Omental fat pad (tissue), 4 donors: Measurements from ENCODE around the gene QSER1. TPM values are rescaled to one million over a fixed set of nuclear protein-coding genes. Genes with fewer than 3 reads are reported as not detected.
"Not testable (repeated sequence)": the region's sequence is repeated elsewhere in the genome, so short reads cannot be mapped to it uniquely, and the experiment has no call there.

Experiments used
- ATAC-seq: fragments of 150-250 bp; one replicate; pipeline ENCODE4 v1.9.1; 2016; ENCODE audit warnings: mild to moderate bottlenecking, moderate library complexity; ENCODE audit not compliant: low FRiP score
- DNase-seq: peaks from one replicate; pipeline ENCODE4 v3.0.0-alpha.2; 2019; ENCODE audit warnings: low spot score
- total RNA-seq, 4 donors: library from RNA; depleted of rRNA; stranded (reverse); fragments of >200 nt; gene quantifications; one replicate each; pipeline ENCODE4 v1.1.0, GENCODE V29; 2016
- TF ChIP-seq, protein P1 (sequence below), 3 donors: fragments of 450-650 bp; IDR thresholded peaks; one replicate each; pipeline ENCODE4 v1.5.1; 2016 to 2017; ENCODE audit warnings: antibody characterized with exemption in 3 of 3, mild to moderate bottlenecking in 3 of 3, moderate library complexity in 2 of 3

QSER1 gene
- total RNA-seq, 4 donors from 2014 or later, result 22.6 to 34.2 (median 25.9) TPM

DNA sequence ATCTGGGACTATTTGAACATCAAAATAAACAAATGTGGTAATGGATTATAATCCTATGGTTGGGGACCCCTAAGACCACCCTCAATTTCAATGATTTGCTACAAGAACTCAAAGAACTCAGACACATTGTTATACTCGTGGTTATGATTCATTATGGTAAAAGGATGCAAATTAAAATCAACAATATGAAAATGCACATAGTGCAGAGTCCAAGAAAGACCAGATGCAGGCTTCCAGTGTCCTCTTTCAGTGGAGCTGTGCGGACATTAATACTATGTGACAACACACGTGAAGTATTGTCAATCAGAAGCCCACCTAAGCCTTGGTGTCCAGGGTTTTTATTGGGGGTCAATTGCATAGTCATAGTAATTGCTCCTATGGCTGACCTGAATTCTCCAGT, 9.2 kb upstream of the QSER1 start:
- TF ChIP-seq, protein P1, sequence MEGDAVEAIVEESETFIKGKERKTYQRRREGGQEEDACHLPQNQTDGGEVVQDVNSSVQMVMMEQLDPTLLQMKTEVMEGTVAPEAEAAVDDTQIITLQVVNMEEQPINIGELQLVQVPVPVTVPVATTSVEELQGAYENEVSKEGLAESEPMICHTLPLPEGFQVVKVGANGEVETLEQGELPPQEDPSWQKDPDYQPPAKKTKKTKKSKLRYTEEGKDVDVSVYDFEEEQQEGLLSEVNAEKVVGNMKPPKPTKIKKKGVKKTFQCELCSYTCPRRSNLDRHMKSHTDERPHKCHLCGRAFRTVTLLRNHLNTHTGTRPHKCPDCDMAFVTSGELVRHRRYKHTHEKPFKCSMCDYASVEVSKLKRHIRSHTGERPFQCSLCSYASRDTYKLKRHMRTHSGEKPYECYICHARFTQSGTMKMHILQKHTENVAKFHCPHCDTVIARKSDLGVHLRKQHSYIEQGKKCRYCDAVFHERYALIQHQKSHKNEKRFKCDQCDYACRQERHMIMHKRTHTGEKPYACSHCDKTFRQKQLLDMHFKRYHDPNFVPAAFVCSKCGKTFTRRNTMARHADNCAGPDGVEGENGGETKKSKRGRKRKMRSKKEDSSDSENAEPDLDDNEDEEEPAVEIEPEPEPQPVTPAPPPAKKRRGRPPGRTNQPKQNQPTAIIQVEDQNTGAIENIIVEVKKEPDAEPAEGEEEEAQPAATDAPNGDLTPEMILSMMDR (IDR thresholded peaks at IDR 0.05), result no peak
- no peak for ATAC-seq
- DNase-seq, result no peak

DNA sequence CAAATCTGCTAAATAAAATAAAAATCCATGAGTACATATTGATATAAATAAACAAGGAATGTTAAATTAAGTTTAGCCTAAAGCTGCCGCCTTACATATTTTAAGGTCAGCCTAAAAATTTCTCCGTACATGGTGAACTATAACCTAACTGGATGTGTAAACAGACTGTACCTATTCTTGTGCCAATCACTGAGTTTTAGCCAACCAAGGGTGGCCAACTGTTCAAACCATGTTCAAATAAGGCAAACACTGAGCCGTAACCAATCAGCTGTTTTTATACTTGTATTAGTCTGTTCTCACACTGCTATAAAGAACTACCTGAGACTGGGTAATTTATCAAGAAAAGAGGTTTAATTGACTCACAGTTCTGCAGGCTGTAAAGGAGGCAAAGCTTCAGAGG, 8.6 kb upstream of the QSER1 start:
- TF ChIP-seq, protein P1 (IDR thresholded peaks at IDR 0.05), result no peak
- ATAC-seq (no peak), DNase-seq (no peak)

DNA sequence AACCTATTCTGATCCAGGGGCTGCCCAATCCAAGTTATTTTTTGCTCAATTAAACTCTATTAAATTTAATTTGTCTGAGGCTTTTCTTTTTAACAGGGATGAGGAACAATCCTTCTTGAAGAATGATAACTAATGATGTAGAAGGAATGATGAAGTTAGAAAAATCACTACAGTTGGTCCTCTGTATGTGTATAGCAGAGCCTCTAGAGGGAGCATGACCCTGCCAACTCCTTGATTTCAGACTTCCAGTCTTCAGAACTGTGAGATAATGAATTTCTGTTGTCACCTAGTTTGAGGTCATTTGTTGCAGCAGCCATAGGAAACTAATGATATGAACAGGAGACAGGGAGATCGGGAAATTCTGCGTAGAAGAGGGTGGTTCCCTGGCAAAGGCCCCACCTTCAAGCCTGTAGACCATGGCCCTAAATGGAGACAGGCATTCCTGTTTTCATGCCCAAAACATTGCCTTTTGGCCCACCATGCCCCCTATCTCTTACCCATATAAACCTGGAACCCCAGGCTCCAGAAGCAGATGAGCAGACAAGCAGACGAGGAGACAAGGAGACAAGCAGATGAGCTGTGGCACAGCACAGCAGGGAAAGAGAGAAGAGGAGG, 7.7 kb upstream of the QSER1 start:
- TF ChIP-seq, protein P1 (IDR thresholded peaks at IDR 0.05), result no peak
- DNase-seq (no peak), ATAC-seq (no peak)

DNA sequence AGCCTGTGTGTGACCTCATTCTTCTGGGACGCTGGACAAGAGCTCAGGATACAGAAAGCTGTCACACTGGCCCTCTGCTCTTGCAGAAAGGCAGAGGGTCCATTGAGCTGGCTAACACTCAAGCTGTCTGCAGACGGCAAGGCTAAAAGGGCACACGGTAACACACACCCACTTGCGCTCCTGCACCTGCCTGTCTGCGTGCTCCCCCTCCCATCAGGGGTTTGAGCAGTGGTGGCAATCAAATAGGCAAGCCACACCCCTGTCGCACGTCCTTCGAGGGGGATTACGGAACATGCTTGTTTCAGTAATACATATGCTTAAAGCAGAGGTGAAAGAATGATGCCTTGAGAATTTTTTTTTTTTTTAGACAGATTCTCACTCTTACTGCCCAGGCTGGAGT, 7.1 kb upstream of the QSER1 start:
- TF ChIP-seq, protein P1 (IDR thresholded peaks at IDR 0.05), result no peak
- no peak for ATAC-seq
- DNase-seq, result no peak

DNA sequence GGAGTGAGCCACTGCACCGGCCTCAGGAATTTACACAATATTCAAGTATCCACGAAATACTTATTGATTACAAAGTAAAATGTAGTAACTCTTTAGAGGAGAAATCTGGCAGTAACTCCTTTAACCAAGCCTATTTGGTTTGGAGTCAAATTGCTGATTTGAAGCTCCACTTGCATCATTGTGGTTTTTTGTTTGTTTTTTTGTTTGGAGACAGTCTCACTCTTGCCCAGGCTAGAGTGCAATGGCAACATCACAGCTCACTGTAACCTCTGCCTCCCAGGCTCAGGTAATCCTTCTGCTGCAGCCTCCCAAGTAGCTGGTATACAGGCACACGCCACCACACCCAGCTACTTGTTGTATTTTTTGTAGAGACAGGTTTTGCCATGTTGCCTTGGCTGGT, 6.4 kb upstream of the QSER1 start:
- DNase-seq, result no peak
- no peak for ATAC-seq
- TF ChIP-seq, protein P1 (IDR thresholded peaks at IDR 0.05), result no peak

DNA sequence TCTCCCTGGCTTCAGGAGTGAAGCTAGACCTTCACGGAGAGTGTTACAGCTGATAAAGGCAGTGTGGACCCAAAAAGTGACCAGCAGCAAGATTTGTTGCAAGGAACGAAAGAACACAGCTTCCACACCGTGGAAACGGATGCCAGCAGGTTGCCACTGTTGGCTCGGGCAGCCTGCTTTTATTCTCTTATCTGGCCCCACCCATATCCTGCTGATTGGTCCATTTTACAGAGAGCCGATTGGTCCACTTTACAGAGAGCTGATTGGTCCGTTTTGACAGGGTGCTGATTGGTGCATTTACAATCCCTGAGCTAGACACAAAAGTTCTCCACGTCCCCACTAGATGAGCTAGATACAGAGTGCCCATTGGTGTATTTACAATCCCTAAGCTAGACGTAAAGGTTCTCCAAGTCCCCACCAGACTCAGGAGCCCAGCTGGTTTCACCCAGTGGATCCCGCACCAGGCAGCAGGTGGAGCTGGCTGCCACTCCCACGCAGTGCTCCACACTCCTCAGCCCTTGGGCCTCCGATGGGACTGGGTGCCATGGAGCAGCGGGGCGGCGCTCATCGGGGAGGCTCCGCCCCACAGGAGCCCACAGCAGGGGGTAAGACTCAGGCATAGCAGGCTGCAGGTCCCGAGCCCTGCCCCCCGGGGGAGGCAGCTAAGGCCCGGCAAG, 4.8 kb upstream of the QSER1 start:
- ATAC-seq, DNase-seq: not testable (repeated sequence)

DNA sequence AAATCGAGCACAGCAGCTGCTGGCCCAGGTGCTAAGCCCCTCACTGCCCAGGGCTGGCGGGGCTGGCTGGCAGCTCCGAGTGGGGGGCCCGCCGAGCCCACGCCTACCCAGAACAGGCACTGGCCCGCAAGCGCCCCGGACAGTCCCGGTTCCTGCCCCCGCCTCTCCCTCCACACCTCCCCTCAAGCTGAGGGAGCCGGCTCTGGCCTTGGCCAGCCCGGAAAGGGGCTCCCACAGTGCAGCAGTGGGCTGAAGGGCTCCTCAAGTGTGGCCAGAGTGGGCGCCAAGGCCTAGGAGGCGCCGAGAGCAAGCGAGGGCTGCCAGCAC, 4.3 kb upstream of the QSER1 start:
- ATAC-seq, DNase-seq: not testable (repeated sequence)

DNA sequence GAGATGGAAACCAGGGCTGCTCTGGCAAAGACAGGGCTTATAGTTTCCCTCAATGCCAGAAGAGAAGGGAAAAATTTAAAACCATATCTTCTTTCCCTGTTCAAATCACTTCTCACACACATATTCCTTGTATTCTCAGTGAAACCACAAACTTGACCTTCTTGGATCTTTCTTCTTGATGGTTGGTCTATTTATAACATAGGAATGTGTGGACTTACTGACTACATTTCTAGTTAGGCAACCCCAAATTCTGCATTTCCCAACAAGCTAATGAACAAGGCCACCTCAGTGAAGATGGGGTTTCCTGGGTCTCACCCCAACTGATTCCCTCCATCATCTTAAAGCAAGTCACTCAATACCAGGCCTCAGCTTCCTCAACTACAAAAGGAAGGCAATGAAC, 3.8 kb upstream of the QSER1 start:
- DNase-seq, result no peak
- no peak for ATAC-seq
- TF ChIP-seq, protein P1 (IDR thresholded peaks at IDR 0.05), result no peak
